ENCODE data around the gene SLC44A1.

SLC44A1 gene

GRCh38 chr9:105485131-105485530, 240.7 kb downstream of the SLC44A1 start:
- TF ChIP-seq GLIS3 (CRISPR knock-in tag; IDR thresholded peaks at IDR 0.05): no peak
- TF ChIP-seq ISL1 (CRISPR knock-in tag; IDR thresholded peaks at IDR 0.05): no peak
- TF ChIP-seq ZFP3 (CRISPR knock-in tag; IDR thresholded peaks at IDR 0.05): no peak
- TF ChIP-seq ARNTL (CRISPR knock-in tag; IDR thresholded peaks at IDR 0.05; ENCODE audit: borderline replicate concordance, low read depth): no peak
- TF ChIP-seq TCF4 (CRISPR knock-in tag; IDR thresholded peaks at IDR 0.05; ENCODE audit: borderline replicate concordance): no peak
- ATAC-seq: no peak

Measured in SK-N-SH treated with all-trans-retinoic acid at 6 μM for 48 hours (cell line).